ENCODE measurements around the gene ATP5IF1.
A peak's percentile ranks its signal among the peaks of the same experiment; 100 is the strongest.

ATP5IF1 gene

DNA sequence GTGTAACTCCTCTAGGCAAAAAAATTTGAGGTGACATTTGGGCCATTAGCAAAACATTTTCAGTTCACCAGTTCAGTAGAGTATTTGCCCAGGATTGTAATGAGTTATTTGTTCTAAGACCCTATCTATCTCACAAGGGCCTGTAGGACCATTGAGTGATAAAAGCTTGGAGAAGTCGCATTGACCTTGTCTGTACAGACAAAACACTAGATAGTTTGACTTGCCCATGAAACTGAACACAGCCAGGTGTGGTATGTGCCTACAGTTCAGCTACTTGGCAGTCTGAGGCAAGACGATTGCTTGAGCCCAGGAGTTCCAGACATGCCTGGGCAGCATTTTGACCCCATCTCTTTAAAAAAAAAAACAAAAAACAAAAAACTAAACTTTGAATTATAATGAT, 3.1 kb downstream of the ATP5IF1 start:
- DNase-seq: no peak

DNA sequence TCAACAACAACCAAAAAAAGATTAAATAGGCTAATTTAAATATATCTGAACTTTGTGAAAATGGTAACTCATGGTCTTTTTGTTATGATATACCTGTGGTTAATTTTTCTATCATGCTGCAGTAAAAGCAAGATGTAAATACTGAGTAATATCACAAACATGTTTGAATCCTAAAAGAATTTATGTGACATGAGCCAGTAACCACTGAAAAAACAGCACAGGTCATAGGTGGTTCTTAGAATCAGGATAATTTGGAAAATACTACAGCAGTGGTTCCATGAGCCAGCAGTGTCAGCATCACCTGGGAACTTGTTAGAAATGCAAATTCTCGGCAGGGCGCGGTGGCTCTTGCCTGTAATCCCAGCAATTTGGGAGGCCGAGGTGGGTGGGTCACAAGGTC, 4.1 kb downstream of the ATP5IF1 start:
- DNase-seq: no peak

DNA sequence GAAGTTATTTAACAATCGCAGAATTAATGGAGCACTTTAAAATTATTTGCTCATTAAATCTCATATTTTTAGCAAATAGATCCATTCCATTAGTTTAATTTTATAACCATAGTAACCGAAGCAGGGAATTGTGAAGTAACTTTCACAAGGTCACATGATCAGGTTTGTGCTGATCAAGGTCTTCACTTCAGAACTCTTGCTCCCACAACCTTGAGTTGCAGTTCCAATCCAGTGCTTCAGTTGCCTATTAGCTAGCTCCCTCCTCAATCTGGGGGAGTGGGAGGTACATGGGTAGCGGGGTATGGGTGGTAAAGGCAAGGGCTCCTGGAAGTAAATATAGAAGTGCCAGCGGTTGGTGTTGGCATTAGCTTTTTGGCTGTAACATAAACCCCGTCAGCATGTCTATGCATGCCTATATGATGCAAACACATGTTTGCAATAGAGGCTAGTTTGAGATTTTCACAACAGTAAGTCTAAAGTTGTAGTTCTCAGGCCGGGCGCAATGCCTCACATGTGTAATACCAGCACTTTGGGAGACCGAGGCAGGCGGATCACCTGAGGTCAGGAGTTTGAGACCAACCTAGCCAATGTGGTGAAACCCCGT, 5.8 kb downstream of the ATP5IF1 start:
- no peak for DNase-seq

DNA sequence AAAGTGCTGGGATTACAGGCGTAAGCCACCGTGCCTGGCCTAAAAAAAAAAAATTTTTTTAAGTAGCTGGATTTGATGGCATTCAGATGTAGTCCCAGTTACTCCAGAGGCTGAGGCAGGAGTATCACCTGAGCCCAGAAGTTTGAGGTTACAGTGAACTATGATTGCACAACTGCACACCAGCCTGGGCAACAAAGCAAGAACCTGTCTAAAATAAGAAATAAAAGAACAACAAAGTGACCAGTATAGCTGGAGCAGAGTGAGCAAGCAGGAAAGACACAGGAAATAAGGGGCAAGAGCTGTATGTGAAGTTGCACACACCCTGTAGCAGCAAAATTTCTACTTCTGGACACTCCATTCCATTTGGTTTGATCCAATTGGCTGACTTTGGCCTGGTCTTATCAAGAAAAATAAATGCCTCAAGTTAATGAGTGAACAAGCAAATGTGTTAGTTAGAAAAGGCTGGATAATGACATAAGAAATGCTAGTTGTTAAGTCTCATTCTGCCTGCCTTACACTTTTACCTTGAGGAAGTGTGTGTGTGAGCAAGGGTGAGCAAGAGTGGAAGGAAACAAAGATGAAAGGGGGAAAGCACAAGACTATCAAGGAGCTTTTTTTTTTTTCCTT, 7.9 kb downstream of the ATP5IF1 start:
- DNase-seq: no peak

DNA sequence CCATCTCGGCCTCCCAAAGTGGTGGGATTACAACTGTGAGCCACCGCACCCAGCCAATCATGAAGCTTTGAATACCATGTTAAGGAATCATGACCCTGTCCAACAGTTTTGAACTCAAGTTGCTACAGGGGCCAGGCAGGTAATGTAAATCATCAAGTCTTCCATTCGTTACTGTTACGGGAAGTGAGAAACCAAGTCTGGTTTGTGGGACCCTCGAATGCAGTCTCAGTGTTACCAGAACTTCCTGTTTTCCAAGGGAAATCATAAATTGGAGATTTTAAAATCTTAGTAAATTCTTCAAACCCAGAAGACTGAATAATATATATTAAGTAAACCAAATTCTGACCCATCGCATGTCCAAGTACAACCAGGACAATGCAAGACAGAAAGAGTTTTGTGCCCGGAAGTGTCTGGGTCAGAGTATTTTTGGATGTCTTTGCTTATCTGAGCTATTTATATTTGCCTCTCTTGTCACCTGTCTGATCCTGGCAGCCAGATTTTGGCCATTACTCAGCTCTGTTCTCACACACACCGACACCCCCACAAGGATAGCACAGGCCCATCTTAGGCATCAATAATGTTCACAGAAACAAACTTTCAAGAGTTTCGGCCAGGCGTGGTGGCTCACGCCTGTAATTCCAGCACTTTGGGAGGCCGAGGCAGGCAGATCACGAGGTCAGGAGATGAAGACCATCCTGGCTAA, 8.8 kb downstream of the ATP5IF1 start:
- DNase-seq: no peak

DNA sequence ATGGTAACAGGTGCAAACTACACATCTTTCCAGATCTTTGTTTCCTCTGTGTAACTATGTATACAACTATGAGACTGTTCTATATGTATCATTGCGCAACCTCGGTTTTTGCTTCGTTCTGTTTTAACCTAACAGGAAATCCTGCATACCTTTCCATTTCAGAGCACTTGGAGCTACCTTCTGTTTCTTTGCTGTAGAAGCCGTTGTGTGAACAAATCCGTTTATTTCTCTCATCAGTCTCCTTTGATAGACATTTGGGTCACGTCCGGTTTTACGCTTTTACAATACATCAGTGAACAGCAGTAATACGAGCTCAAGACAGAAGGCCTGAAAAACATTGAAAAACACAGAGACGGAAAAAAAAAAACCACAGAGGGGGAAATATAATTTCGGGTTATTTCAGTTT, 10.5 kb downstream of the ATP5IF1 start:
- no peak for DNase-seq

DNA sequence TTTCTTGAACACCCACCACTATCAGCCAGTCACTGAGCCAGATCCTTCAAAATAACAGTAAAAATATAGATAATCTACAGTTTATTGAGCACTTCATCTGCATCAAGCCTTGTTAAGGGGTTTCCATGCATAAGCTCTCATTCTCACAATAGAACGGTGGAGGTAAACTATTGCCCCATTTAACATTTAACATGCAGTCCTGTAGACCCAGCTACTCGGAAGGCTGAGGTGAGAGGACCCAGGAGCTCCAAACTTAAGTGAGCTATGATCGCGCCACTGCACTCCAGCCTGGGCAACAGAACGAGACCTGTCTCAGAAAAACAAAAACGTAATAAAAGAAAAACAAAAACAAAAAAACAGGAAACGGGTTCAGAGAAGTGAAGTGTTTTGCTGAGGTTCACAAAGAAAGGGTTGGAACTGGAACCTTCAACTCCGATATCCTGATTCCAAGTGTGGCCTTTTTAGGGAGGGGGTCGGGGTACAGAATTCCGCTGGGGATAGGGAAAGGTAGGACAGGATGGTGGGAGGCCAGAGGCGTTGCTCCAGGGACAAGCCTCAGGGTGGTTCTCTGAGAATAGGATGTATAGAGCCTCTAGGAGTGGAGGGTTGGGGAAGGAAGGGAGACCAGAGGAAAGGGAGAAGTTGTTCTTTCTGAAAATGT, 11.8 kb downstream of the ATP5IF1 start:
- no peak for DNase-seq

DNA sequence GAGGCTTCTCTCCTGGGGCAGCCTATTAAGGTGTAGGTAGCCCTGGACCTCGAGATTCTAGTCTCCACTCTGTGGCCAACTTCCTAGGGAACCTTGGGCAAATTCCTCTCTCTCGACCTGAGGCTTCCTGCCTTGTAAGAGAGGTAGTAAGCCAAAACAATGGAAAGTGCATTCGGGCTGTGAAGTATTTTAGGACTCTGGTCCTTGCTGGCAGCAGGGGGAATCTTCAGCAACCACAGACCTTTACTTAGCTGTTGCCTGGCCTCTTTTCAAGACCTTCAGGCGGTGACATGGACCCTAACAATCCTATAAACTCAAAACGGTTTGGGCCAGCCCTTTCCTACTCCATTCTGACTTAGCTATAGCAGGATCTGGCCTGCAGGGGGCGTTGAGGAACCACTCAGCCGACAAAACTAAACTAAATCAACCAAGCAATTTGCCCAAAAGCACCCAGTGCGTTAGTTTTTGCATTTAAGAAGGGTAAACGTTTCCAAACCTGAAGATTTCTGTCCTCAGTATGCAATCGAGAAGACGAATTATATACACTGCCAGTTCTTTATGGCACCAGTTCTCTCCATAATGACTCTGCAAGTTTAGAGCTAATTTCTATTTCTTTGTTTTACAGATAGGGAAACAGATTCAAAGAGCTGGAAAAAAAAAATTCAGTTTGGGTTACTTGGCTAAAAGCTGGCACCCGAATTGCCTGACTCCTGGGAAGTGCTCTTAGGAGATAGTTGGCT, 12.5 kb downstream of the ATP5IF1 start:
- DNase-seq: peak; percentile 45 to 73 (median 62)

DNA sequence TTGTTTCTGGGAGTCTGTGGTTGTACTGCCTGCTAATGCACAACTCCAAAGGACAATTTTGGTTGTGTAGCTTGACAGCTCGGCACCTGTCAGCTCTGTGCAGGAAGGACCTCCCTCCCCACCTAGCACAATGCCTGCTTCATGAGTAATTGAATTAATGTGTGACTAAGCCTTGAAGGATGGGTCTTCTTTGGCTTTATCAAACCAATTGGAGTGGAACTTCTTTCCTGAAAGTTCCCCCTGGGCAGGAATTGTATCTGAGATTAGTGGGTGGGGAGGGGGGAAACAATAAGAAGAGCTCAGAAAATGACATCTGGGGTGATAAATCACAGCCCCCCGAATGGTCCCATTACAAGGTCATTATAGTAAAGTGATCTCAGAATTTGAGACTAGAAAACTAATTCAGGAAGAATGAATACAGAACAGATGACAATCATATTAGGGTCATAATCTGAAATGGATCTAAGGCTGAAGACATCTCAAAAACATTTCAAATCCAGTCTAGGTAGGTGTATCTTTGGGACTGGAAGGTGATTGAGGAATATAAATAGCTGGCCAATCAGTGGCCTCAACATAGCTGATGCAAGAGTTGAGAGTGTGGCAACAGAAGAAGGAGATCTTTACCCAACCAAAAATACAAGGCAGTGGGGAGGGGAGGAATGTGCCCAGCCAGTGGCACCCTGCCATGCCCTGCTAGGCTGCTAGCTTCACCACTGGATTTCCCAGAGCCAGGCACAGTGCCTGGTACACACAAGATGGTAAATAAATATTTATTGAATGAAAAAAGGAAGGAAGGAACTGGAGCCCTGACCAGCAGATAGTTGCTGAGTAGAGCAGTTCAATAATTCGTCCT, 13.3 kb downstream of the ATP5IF1 start:
- DNase-seq: no peak

DNA sequence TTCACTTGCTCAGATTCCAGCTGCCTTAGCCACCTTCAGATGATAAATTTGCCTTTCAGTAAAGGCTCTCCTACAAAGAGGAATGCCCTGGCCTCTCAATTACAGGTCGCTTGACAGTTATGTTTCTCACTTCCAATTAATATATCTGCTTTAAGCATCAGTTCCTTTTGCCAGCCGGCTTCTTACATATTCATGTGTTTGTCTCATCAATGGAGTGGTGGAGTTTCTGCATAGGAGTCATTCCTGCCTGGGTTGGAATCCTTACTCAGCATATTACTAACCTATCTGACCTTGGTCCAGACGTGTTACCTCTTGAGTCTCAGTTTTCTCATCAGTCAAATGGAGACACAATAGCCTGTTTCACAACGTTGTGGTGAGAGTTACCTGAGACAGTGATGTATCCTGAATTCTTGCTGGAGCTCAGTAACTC, 14.0 kb downstream of the ATP5IF1 start:
- DNase-seq: no peak

DNA sequence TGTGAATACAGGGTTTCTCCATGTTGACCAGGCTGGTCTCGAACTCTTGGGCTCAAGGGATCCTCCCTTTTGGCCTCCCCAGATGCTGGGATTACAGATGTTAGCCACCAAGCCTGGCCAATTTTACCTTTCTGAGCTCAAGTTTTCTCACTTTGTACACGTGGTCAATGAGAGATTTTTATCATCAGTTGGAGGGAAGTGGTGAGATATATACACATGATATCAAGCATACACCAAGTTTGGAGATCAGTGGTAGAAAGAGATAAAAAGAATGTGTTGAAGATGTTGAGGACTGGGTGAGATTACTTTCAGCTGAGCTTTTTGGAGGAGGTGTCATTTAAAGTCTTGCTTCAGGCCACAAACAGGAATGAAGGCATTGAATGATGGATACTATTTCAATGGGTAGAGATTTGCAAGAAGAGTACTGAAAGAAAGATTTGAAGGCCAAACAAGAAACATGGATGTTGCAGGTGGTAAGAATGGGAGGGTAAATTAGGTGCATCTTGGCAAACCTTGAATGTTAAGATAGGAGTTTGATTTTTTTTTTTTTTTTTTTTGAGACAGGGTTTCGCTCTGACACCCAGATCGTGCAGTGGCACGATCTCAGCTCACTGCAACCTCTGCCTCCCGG, 20.4 kb downstream of the ATP5IF1 start:
- no peak for DNase-seq

DNA sequence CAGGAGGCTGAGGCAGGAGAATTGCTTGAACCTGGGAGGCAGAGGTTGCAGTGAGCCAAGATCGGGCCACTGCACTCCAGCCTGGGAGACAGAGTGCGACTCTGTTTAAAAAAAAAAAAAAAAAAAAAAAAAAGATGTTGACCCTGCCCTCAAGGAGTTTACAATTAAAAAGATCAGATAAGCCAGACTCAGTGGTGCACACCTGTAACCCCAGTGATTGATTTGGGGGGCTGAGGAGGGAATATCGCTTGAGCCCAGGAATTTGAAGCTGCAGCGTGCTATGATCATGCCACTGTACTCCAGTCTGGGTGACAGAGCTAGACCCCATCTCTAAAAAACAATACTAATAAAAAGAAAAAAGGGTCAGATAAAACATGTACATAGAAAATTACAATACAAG, 21.8 kb downstream of the ATP5IF1 start:
- no peak for DNase-seq

DNA sequence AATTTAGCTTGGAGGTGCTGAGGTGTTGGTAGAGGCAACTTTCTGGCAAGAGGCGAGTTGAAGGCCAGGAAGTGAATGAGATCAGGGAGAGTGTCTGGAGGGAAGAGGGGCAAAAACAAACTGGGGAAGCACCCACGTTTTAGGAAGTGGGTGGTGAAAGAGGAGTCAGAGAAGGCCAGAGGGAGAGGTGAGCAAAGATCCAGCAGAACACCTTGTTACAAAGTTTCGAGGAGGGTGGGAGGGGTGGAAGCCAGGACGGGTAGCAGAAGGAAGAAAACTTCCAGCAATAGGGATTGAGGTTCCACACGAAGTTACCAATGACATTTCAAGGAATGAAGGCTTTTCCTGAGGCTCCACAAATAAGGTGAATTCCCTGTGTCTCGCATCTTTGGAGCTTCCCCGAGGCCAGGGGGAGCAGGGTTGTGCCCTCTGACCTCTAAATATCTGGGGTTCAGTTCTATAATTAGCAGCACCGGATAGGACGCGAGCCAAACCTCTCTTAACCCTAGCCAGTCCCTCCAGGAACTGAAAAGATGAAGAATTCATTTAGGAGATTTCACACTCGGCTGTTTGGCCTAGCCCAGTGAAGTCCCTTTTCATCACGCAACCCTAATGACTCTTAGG, 22.8 kb downstream of the ATP5IF1 start:
- DNase-seq: no peak

DNA sequence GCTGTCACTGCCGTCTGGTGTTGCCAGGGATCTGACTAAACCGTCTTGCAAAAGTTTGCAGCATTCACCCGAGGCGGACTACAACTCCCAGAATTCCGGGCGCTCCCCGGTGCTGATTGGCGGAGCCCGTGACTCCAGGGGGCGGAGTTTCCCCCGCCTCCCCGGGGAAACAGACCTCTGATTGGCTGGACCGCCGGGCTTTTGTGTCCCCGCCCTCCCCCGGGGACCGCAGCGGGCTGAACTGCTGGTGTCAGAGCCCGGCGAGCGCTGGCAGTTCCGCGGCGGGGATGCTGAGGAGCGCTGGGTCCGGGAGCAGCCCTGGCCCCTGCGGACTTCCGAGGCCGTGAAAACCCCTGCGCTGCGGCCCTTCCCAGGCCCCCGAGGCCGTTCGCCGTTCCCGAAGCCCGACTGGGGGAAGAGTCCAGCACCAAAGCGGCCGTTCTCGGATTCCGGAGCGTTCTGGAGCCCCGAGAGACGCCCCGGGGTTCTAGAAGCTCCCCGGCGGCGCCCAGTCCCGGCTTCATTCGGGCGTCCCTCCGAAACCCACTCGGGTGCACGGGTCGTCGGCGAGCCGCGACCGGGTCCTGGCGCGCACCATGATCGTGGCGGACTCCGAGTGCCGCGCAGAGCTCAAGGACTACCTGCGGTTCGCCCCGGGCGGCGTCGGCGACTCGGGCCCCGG, 23.5 kb downstream of the ATP5IF1 start, which contains the start of gene SESN2:
Gene SESN2 (plus strand): TSS at position 267 of the 682 bp plus-strand sequence. CDS start 330 bp downstream, at position 597.
- DNase-seq: peak; percentile 97 to 98 (median 98)

DNA sequence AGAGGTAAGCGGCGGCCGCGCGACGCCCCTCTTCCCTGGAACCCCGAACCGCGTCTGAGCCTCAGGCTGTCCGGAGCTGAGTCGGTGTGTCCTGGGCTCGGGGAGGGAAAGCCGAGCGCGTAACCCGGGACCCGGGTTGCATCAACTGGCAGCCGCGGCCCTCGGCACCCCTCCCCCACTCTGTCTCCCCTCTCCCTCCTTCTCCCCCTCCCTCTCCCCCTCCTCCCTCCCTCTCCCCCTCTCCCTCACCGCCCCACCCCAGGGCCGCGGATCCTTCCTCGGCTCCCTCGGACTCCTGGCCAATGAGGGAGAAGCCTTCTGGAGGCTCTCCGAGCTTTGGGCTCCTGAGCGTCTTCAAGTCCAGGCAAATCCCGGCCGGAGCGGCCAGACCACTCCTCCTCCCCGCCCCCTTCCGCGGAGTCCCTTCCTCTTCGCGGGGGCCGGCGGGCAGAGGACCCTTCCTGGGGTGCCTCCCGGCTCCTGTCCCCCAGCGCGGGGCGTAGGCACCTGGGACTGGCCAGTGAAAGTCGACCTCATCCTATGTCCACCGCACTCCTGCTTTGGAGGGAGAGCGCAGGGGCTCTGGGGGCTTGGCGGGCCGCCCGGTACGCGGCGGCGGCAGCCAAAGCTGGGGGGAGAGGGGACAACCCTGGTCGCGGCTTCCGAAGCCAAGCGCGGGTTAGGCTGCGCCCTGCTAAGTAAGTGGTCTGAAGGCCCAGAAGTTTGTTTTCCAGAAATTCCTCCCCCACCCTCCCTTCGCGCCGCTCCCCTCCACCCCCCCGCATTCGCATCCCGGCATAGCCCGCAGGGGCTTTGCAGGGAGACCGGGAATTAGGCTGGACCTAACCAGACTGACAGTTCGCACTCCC, 24.2 kb downstream of the ATP5IF1 start:
- DNase-seq: peak in 2 of 4 experiments; percentile 30 to 38

DNA sequence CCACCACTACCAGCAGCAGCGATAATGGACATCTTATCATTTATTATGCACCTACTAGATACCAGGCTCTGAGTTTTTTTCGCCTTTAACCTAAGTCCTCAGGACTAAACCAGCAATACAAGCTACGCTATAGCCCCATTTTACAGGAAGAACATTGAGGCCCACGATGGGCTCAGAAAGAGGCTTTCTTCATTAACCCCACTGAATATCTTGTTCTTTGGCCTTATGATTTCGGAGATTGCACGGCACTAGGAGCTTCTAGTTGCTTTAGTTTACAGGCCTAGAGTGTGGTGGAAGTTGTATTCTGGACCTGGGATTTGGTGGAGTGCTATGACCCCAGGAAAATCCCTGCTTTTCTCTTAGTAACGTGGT, 24.9 kb downstream of the ATP5IF1 start:
- no peak for DNase-seq

DNA sequence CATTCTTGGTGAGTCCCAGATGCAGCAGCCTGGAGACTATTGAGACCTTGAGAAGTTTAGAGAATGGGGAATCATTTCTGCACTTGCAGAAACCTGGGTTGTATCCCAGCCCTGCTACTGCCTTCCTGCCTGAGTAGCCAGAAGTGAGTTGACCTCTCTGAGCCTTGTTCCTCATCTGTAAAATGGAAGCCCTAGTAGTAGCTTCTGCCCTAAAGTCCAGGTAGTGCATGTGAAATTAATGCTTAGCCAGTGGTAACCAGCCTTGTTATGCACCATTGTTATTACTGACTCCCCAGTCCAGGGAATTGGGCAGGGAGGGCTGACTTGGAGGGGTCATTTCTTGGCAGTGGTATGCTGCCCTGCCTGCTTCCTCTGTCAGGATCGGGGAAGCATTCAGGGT, 29.0 kb downstream of the ATP5IF1 start:
- no peak for DNase-seq

DNA sequence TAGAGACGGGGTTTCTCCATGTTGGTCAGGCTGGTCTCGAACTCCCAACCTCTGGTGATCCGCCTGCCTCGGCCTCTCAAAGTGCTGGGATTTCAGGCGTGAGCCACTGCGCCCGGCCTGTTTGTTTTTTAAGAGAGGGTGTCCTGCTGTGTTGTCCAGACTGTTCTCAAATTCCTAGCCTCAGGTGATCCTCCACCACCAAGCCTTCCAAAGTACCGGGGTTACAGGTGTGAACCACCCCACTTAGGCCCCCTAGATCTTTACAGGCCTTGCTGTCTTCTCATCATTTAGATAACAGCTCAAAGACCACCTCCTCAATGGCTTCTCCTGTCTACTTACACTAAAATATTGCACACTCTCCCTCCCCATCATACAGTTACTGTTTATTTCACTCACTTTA, 29.7 kb downstream of the ATP5IF1 start:
- DNase-seq: no peak

DNA sequence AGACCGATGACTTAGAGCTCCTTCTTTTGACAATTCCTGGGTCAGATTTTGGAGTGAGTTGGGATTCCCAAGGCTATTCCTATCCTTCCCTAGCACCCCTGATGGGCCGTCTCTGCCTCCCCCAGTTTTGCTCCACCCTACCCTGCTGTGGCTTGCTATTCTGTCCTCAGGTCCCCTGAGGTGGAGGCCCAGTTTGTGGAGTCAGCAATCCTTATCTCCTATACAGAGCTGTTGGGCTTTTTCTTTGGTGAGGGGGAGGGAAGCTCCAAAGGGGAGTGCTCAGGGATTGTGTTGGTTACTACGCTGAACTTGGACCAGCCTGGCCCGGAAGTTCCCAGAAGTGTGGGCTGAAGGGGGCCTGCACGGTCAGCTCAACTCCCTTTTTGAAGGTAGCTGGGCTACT, 31.0 kb downstream of the ATP5IF1 start:
- no peak for DNase-seq

Data from activated naive CD4-positive, alpha-beta T cell (primary cell).